Activated CD8-positive, alpha-beta memory T cell treated with anti-CD3 and anti-CD28 coated beads, Interleukin-2, amount 50 U/mL, for 4 hours (primary cell): ENCODE measurements around the gene PRKCH.

ENCODE experiments used
- DNase-seq: peaks from one replicate; pipeline ENCODE4 v3.0.0-alpha.2; 2020

PRKCH gene

DNA sequence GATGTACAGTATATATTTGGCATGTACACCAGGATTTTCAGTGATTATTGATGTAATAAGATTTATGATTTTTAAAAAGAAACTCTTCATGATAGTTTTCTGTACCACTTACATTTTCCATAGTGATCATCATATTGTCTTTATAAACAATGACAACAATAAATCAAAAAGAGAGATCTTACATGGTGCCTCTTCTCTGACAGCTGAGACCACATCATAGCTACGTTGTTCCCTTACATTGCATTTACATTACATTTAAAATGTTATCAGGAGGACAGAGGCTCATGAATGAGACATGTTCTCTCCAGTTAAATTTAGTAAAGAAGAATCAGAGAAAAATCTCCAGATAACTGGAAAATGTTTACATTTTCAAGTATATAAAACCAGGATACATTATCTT, 112.4 kb downstream of the PRKCH start:
- no peak for DNase-seq

DNA sequence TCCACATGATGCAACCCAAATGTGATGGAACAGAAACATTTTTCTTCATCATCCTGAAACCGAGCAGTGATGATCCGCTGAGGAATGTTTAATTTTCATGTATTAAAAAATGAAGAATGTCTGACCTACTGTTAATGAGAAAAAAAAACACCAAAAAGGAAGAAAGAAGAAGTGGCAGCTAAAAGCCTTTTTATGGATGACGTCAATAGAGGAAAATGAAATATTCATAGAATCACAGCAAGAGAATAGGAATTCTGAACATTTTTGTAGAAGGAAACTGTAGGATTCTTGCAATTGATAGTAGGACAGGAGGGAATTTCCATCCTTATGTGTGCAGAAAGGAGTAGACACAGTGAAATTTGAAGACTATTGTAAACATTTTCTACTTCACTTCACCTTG, 112.9 kb downstream of the PRKCH start:
- DNase-seq: no peak

DNA sequence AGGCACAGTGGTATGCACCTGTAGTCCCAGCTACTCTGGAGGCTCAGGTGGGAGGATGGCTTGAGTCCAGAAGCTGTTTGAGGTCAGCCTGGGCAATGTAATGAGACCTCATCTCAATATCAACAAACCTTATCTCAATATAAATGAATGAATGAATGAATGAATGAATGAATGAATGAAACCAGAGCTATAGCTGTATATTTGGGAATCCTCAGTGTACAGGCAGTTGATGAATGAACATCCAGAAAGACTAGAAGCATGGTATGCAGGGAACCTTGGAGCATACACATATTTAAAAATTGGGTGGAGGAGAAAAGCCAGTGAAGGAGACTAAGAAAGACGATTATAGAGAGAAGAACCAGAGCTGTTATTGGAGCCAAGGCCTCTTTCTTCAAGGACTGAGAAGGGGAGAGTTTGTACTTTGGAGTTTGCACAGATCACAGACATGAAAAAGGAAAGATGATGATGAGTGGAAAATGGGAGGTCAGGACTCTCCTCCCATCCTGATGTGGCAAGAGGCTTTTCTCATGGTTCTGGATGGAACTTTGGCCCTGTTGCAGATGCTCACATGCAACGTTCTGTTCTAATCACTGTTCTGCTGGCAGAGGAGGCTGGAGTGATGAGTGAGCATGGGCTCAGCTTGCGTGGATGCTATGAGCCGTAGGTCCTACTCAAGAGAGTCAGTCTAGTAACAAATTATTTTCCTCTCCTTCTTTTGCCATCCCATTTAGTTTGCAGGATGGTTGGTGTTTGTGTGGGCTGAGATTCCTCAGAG, 114.4 kb downstream of the PRKCH start:
- DNase-seq: no peak

DNA sequence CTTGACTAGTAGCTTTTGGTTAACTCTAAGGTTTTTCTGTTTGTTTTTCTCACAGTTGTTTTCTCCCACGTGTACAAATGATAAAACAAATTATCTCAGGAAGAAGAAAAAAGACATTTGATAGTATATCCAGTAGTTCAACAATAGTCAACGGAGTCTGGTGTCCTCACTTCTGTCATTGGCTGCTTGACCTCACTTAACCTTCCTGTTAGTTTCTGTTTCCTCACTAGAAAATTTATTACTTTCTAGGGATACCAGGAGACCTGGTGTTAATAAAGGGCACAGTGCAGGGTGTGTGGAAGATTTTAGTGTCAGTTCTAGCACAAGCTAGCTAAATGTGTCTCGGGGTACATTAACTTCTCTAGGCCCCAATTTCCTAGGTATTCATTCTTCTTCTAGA, 116.0 kb downstream of the PRKCH start:
- no peak for DNase-seq

DNA sequence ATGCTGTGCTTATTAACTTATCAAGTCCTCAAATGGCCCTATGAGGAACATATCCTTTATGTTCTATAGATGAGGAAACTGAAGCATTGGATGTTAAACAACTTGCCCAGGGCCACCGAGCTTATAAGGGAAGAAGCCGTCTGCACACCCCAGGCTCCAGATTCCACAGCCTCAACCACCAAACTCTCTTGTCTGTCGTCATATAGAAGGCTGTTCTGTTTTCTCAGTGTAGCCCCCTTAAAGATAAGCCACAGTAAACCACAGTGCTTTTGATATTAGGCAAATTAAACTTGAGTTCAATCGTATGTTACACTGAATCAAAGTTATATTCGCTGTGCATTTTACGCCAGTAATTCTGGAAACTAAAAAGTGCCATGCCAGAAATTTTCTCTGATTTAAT, 116.7 kb downstream of the PRKCH start:
- no peak for DNase-seq

DNA sequence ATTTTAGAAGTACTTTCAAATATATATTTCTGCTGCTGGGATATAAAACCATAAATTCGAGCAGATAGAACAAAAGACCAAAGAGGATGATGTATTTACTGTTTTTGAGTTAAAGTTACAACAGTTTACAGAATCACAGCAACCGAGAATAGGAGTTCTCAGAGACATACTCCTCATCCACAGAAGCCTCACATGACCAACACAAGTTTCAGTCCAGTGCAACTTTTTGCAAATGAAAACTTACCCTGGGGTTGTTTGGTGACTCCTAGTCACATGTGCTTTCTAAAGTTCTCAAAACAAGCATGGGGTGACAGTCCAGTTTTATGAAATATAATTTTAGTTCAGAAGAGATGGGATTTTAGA, 117.1 kb downstream of the PRKCH start:
- no peak for DNase-seq

DNA sequence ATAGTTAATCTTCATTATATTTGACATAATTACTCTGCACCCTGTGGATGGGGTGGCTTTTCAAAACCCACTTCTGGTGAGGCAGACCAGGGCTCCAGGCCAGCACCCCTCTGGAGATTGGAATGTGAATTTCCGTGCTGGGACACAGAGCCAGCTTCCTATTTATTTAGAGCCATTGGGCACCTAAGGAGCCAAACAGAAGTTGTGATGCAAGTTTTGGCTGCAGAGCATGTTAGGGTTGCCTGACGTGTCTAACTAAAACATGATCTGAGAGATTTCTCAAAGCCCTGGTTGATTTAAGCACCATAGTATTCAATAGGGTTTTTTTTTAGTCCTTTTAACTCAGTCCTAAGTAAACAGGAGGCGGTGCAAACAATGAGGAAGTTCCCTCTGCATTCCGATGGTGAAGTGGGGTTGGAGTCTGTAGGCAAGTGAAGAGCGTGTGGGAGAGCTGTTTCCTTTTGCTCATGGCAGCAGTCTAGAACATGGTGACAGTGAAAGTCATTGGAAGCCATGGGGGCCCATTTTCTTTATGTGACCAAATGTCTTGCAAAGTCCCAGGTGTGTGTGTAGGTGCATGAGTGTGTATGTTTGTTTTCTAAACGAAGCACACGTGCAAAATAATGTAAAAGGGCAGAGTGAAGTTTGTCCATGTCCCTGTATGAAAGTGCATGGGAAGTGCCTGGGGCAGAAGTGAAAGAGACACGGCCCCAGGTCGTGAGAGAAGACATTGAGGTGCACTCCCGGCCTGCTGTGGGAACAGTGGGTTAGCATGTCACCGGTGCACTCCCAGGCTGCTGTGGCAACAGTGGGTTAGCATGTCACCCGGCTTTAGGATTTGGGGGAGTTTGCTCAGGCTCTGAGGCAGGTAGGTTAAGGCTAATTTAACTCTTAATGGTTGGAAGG, 117.7 kb downstream of the PRKCH start:
- peak; percentile 34 for DNase-seq

DNA sequence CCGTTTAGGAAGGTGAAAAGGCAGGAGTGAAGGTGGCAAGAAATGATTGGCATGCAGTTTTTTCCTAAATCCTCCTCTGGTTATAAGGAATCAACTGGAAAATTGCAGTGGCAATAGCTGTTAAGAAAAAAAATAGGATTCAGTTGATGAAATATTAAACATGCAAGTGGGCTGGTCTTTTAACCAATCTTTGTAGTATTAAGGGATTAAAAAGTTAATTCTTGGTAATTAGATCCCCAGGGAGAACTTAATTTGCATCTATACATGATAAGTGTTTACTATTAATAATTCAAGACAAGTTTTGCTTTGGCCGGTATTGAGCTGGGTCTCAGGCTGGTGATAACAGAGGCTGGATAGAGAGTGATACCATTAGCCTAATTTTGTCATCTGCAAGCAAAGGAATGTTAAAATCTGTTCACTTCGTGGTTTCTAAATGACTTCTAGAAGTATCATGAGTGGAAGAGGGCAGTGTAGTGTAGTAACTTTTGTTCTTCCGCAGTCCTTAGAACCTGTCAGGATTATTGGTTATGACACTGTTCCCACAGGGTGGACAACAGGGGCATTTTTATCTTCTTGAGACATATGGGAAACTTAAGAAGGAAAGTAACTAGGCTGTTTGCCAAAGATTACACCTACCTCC, 118.5 kb downstream of the PRKCH start:
- DNase-seq: no peak

DNA sequence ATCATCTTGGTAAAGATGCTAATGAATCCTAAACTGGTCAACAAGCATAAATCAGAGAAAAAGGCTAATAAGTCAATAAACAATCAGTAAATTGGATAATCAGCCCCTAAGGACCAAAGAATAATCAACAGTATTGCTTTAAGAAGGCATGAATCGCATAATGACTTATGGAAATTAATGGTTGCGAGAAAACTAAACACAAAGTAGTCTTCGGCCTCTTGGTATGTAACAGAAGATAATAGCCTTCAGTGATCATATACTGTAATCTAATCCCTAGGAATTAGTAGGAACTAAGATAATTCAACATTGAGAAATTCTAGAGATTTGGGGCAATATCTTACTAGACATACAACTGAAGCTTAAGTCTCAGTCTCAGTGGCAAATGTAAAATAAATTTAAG, 122.1 kb downstream of the PRKCH start:
- DNase-seq: no peak

DNA sequence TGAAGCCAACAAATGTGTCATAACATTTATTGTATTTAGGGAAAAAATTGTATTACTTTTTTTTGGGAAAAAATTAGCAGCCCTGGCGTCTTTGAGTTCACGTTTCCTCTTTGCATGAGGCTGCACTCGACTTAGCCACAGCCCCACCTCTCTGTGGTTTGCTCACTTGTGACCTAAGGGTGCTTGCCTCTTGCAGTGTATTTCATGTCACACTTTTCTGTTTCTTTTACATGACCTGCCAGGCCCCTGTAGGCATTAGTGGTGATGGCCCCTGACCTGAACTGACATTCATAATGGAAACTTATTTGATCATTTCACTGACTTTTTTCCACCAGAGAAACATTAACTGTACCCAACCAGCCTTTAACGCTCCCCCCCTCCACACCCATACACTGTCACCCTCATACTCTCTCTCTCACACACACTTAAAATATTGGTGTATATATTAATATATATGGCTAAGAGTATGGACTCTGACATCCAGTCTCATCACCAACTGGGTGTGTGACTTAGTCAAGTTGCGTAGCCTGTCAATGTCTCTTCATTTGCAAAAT, 122.9 kb downstream of the PRKCH start:
- peak; percentile 63 for DNase-seq

DNA sequence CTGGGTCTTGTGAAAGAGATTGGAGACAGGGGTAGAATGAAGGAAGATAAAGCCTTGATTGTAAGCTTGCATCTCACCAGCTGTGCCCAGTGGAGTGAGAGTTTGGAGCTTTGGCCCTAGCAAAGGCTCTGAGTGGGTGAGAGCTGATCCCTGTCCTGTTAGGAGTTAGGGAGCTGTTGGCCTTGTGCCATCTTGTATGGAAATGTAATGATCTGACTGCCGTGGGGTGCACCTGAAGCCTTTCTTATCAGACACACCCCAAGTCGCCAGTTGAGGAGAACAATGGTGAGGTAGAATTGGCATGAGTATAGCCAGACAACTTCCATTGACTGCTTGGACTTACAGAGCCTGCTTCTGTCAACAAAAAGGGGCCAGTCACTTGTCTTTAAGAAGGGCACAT, 130.1 kb downstream of the PRKCH start:
- DNase-seq: no peak

DNA sequence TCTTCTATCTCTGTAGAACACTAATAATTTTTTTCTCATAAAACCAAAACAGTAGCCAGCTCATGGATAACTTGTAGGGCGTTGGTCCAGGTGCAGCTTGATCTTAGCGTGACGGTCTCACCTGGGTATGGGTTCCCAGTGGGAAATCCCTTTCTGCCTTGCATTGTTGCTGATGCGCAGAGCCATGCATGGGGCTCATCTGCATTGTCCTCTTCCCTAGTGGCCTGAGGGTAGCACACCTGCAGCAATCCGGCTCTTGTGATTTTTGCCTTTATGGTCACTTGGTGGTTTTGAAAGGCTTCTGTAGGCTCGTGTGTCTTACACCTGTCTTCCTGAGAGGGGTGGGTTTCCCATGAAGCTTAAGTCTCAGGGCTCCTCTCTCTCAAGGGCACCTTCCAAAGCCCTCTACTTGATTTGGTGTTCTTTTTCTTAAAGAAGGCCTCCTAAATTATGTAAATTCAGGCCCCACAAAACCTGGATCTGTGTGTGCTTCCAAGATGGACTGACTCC, 130.6 kb downstream of the PRKCH start:
- DNase-seq: no peak

DNA sequence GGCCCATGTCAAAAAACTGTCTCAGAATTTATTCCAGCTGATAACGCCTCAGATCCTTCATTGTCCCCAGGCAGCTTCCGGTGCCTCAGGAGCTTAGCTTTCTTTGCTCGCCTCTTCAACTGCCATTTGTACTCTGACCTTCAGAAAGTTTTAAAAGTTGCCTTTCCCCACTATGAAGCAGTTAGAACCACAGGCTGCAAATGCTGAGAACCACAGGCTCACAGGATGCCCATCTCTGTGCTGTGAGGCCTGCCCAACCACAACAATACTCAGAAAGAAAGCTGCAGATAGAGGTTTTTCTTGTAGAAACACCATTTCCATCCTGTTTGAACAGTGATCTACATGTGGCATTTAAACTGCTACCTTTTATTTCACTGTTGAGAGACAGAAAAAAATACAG, 131.1 kb downstream of the PRKCH start:
- DNase-seq: peak; percentile 44

DNA sequence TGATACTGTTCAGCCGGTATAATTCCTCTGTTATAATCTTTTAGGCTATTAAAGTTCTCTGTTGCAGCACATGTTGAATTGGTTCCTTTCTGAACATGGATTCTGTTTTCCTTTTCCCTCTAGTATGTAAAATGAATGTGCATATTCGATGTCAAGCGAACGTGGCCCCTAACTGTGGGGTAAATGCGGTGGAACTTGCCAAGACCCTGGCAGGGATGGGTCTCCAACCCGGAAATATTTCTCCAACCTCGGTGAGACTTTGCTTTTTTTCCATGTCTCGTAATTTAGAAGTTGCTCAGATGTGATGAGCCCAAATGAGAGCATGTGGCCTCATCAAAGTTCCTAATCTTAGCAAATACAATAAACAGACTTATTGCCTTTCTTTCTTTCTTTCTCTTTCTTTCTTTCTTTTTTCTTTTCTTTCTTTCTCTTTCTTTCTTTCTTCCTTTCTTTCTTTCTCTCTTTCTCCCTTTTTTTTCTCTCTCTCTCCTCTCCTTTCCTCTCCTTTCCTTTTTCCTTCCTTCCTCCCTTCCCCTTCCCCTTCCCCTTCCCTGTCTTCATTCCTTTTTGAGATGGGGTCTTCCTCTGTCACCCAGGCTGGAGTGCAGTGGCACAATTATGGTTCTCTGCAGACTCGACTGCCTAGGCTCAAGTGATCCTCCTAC, 131.9 kb downstream of the PRKCH start:
- DNase-seq: no peak

DNA sequence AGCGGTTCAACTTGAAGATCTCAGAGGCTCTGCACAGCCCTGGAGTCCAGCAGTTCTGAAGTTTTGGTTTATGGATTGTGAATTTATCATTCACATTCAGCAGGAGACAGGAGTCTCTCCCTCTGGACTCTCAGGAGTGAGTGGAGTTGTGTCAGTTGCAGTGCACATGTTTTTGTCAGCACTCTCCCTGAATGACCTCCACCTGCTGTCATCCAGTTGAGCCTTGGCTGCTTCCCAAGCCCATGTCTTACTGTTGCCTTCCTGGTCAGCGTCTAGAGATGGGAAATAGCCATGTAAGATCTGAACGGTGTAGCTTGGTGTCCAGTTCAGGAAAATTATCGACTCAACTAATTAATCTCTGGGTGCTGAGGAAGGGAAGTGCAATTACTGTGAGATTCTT, 133.2 kb downstream of the PRKCH start:
- DNase-seq: no peak

DNA sequence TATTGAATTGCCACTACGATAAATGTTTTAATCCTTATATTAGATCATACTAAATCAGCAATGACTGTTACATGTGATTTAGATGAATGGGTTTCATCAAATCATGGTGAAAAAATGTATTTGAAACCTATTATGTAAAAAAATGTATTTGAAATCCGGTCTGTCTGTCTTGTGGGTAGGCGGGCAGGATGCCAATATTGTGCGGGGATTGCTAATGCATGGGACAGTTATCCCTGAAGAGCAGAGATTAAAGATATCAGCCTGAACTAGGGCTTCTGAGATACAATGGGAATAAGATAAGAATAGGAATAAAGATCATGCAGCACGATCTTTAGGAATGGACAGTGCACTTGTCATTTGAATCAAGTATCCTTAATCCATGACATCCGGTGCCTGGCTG, 134.0 kb downstream of the PRKCH start:
- DNase-seq: no peak

DNA sequence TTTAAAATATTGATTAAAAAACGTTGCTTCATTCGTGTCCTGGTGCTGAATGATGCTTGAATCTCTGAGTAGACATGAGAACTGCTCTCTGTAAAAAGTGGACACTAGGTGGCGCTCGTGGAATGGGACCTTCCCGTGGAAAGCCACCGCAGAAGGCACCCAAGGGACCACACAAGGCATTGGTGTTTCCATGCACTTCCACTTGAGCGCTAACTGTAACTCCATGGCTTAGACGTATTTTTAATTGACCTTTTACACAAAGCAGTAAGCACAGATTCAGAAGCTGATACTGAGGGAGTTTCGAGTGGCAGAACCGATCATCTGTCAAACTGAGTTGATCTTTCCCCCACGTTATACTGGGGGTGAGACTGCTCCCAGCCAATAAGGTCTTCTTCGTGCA, 135.3 kb downstream of the PRKCH start:
- DNase-seq: peak; percentile 84

DNA sequence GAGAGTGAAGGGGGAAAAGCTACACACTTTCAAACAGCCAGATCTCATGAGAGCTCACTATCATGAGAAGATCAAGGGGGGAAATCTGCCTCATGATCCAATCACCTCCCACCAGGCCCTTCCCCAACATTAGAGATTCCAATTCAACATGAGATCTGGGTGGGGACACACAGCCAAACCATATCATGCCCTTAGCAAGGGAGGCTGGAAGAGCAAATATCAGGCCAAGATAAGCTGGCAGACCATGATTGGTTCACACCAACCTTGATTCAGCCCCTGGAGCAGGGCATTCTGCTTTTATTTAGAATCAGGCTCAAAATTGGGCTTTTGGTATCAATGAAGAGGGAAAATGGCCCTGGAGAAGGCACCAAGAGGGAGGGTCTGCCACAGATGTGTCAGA, 137.4 kb downstream of the PRKCH start:
- DNase-seq: no peak

DNA sequence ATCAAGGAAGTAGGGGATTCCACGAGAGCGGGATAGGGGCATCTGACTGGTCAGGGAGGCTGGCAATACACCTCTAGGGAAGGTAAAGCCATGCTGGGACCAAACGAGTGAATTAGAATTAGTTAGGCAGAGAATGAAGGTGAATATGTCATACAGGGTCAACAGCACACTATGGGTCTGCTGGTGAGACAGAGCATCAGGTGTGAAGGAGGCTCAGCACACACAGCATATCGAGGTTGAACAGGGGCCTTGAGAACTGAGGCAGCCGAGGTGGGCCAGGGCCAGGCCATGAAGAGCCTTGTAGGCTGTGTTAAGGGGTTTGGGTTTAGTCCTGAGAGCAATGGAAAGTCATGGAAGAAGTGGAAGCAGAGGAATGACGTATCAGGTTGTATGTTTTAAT, 137.8 kb downstream of the PRKCH start:
- DNase-seq: no peak

DNA sequence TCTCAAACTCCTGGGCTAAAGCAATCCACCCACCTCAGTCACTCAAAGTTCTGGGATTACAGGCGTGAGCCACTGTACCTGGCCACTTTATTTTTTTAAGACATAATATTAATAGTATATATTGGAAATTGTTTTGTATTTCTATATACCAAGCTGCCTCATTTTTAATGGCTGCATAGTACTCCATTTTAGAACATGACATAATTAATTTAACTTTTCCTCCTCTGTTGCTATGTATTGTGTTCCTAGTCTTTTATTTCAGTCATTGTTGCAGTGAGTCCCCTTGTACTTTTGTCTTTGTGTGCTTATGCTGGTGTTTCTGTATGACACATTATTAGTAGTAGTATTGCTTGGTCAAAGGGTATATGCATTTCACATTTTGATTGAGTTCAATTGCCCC, 138.7 kb downstream of the PRKCH start:
- DNase-seq: no peak

DNA sequence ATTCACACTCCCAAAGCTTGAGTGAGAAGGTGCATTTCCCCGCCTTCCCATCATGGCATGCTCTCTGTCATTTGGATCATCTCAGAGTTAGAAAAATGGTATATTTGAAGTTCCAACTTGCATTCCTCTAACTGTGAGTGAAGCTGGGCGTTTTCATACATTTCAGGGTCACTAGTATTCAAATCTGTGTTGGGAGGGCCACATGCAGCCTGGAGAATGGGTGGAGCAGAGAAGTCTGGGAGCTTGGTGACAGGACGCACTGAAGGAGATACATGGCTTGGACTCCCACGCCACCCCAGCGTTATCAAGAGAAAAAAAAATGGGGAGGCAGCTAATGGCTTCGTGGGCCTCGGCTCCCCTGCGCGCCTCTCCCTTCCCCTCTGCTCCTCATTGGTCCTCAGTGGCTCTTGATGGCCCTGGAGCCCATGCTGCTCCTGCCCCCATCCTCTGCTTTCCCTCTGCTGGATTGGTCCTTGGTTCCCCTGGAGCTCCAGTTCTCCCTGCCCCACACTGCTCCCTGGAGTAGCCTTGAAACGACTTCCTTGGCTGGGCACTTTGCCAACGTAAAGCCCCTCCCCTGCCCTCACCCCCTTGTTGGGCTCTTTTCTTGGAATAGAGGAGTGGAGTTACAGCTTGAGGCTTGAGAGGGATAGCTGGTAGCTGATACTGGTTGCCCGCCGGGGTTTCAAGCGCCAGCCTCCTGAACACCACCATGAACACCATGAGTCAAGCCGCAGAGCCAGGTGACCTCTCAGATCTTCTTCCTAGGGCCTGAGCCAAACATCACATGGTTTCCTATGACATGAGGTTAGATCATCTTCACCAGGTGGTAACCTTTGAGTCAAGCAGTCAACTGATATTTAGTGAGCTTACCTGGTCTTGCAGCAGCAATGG, 139.6 kb downstream of the PRKCH start:
- peak; percentile 63 for DNase-seq

DNA sequence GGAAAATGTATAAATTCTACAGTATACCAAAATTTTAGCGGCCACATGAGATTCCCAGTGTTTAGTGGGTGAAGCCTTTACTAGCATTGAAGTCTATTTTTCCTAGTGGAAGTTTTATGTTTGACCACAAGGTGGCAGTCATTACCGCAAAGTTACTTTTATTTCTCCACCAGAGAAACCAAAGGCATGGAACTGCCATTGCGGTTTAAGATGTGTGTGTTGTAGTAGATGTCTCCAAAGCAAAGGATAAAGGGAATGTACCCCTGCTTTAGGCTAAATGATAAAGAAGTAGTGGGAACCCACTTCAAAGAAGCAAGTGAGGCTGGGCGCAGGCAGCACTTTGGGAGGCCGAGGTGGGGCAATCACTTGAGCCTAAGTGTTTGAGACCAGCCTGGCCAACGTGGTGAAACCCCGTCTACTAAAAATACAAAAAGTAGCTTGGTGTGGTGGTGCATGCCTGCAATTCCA, 140.5 kb downstream of the PRKCH start:
- DNase-seq: no peak
